NCI-H2081 treated with DMSO at 0.1 percent for 48 hours (cell line): Measurements from ENCODE around the gene CLNK.
"Not testable (repeated sequence)": the region's sequence is repeated elsewhere in the genome, so short reads cannot be mapped to it uniquely, and the experiment has no call there.

Experiments
- DNase-seq: peaks from one replicate; lab custom pipeline; 2025; lab: John Stamatoyannopoulos, UW

Gene CLNK

DNA sequence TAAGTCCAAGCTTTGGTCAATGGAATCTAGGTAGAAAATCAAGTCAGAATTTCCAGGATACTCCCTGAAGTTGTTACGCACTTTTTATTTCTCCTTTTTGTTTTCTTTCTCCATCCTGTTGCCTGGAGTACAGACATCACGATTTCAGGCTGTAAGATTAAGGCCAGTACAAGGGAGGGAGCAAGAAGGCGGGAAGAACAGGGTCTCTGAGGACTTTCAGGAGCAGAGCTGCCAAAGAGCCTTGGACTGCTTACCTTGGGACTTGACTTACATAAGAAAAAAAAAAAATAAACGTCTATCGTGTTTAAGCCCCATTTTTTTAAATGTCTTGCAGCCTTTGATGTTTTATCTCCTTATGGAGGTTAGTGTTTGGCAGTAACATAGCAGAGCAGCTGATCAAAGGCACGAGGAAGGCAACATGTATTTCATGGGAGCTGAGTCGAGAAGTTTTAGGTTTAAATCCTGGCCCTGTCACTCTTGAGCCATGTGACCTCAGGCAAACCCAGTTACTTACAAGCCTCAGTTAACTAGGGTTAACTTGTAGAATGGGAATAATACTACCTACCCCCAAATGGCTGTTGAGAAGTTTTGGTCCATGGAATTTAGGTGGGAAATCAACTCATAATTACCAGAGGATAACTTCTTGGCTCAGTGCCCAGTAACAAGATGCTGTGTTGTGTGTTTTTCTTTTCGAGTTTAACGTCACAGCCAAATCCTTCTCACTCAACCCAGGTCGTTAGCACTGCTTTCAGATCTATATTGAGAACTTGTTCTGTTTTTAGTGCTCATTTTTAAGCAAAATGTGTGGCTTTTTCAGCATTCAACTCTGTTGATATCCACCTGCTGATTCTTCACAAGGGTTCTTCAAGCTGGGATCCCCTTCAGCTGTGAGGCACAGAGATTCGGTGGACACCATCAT, 106.8 kb downstream of the CLNK start:
- DNase-seq = no peak

- DNase-seq = no peak
Observed at GRCh38 chr4:10577018-10577417, 107.5 kb downstream of the CLNK start.

GRCh38 chr4:10576236-10576635, 108.3 kb downstream of the CLNK start:
- no peak for DNase-seq

GRCh38 chr4:10575414-10575813, 109.2 kb downstream of the CLNK start:
- no peak for DNase-seq

DNA sequence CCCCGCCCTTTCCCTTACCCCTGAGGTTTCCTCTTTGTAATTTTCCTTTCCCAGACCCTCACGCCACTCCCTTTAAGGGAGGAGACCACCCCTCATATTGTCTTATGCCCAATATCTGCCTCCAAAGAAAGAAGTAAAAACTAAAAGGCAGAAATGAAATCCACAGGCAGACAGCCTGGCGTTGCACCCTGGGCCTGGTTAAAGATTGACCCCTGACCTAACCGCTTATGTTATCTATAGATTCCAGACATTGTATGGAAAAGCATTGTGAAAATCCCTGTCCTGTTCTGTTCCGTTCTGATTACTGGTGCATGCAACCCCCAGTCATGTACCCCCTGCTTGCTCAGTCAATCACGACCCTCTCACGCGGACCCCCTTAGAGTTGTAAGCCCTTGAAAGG, 110.0 kb downstream of the CLNK start:
- not testable (repeated sequence) for DNase-seq

- DNase-seq = no peak
Observed at GRCh38 chr4:10571909-10572308, 112.7 kb downstream of the CLNK start.

DNA sequence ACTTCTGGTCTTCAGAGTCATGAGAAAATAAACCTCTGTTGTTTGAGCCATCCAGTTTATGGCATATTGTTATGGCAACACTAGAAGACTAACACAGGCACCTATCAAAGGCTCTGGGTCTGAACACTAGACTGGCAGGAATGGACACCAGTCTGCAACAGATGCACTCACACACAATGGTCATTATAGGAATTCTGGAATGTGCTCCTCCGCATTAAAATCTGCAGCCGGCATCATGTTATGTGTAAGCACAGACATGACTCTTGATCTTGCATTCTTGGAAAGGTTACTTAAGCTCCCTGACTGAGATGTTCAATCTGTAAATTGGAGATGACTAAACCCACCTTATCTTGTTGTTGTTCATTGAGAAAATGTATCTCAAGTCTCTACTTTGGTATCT, 115.1 kb downstream of the CLNK start:
- DNase-seq = no peak

DNA sequence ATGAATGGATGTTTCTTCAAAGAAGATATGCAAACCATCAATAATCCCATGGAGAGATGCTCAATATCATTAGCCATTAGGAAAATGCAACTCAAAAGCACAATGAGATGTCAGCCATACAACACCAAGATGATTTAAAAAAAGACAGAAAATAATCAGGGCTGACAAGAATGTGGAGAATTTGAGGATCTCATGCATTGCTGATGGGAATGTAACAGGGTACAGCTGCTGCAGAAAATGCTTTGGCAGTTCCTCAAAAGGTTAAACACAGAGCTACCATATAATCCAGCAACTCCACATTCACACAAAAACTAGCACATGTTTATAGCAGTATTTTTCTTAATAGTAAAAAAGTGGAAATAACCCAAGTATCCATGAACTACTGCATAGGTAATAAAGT, 116.8 kb downstream of the CLNK start:
- DNase-seq = no peak

GRCh38 chr4:10565166-10565780, 119.3 kb downstream of the CLNK start:
- no peak for DNase-seq

- DNase-seq = peak; percentile 18
Observed at GRCh38 chr4:10554694-10555093, 129.9 kb downstream of the CLNK start.

GRCh38 chr4:10554121-10554520, 130.4 kb downstream of the CLNK start:
- no peak for DNase-seq

- DNase-seq = no peak
Observed at GRCh38 chr4:10552591-10553280, 131.8 kb downstream of the CLNK start.

DNA sequence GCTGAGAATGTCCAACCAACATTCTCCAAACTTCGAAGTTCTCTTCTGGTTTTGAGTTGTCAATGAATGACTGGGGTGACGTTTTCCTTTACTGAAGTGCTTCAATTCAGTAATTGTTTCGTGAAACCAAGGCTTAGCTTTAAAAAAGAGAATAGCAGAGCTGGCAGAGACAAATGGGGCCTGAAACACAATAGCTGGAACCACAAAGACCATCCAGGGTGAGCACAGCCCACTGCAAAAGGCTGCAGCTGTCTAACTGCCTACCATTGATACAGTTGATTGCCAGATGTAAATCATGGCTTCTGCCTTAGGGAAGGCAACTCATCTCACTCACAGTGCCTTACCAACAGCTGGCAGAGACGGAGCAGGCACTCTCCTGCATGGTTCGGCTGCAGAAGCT, 148.7 kb downstream of the CLNK start:
- no peak for DNase-seq

DNA sequence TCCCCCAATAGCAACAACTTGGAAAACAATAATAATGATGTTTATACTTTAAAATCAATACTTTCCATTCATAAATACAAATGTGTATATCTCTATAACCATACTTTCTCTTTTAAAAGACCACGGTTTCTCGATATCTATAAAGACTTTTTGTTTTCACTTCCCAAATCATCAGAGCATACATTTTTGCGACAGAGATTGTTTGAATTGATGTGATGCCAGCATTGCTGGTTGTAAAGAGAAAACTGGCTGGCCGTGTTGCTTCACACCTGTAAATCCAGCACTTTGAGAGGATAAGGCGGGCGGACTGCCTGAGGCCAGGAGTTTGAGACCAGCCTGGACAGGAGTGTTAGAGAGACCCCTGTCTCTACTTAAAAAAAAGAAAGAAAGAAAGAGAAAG, 149.7 kb downstream of the CLNK start:
- no peak for DNase-seq

DNA sequence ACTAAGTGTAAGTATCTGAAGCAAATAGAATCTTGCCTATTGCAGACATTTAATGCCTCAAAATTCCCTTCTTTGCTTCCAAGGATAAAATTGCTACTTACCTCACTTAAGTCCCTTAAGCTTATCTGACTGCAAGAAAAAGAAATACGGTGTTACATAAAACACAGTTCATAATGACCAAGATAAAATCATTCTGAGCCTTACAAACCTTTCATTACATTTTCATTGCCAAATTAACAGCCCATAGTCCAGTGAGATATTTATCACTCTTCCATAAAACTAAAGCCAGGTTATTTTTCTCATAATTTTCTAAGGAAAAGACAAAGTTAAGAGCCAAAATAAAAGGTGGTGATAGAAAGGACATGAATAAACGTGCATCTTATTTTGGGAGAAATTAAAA, 152.4 kb downstream of the CLNK start:
- no peak for DNase-seq

GRCh38 chr4:10530137-10530786, 154.3 kb downstream of the CLNK start:
- no peak for DNase-seq

GRCh38 chr4:10529291-10530136, 155.1 kb downstream of the CLNK start:
- no peak for DNase-seq

DNA sequence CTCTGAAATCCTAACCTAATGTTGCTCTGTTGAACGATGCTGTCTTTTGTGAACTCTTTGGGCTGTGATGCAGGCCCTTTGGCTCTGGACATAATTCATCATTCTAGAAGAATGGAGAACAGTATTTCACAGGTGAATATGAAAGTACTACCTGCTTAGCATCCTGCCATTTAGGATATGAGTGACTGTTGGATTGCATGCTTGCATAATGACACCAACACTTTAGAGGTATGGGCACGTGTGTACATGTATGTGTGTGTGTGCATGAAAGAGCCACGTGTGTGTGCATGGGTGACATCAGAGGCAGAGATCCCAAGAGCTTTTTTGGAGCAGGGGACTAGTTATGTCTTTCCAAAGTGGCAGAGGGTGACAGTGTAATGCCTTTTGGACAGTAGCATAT, 157.1 kb downstream of the CLNK start:
- no peak for DNase-seq

DNA sequence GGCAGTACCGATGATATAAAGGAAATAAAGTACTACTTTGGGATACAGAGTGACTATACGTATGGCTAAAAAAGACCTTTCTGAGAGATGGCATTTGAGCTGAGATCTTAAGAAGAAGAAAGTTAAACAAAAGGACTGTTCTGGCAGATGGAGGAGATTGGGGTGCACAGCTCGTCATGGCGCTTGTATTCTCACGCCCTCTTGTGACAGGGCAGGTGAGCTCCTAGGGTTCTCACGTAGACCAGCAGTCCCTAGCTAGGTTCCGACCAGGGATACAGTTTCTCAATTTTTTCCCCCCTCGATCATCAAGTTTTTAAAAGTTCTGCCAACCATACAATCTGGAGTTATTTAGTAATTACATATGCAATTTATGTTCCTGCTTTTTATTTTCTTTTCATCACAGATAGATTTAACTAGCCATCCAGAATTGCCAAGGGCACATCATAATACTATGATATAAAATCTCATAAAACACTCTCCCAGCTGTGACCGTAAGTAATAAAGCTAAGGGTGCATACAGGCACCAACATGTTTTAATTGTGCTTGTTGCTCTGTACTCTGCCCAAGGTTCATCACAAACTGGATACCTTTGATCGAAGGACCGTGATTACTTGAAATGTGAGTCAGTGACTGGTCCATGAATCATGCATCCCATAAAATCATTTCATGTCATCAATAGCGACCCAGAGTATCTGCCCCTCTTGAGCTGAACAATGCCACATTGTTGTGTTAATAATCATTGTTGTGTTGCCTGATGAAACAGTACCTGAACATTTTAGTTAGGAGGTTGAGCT, 157.9 kb downstream of the CLNK start:
- DNase-seq = no peak

GRCh38 chr4:10524196-10524833, 160.3 kb downstream of the CLNK start:
- no peak for DNase-seq
